Hematopoietic multipotent progenitor cell treated with erythropoietin and hydrocortisone succinate and interleukin-3 and kit ligand, for 15 days (in vitro differentiated cells): ENCODE data around the gene TTYH3.

Source experiments
- DNase-seq: peaks from one replicate; pipeline ENCODE4 v3.0.0-alpha.2; 2015; ENCODE audit warnings: low spot score

TTYH3 gene

DNA sequence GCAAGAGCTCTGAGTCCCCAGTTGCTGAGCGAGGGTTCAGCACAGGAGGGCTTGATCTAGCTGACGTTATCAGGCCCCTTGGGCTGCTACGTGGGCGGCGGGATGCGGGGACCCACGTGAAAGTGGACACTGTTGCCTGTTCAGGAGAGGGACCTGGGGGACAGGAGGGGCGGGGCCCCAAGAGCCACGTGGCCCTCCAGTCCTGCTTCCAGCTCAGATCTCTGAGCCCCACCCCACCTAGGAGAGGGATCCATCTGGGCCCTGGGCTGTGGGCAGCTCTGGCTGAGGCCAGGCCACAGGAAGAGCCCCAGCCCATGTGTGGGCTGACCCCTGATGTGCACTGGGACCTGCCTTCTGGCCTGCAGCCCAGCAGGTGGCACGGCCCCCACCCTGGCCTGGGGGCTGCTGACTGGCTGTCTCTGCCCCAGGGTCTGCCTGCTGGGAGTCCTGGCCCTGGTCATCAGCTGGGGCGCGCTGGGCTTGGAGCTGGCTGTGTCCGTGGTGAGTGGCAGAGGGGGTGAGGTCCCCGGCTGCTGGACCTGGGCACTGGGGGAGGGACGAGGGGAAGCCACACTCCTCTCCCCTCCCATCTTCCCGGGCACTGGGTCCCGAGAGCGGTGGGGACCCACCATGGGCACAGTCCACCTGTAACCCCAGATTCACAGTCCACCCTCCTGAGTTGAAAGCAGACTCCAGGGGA is 17.5 kb downstream of the TTYH3 start:
- DNase-seq: no peak

DNA sequence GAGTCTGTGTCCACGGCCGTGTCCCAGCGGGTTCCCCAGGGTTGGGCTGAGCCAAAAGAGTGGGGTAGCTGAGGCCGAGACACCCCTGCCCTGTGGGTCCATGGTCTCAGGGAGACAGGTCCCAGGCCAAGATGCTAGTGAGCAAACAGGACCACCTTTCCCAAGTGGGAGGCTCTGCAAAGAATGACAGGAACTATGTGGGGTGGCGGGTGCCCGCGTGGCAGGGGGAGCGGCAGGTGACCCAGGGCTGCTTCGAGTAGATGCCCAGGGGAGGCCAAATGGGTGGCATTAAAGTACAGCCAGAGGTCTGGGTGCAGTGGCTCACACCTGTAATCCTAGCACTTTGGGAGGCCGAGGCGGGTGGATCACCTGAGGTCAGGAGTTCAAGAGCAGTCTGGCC is 18.2 kb downstream of the TTYH3 start:
- DNase-seq: no peak

DNA sequence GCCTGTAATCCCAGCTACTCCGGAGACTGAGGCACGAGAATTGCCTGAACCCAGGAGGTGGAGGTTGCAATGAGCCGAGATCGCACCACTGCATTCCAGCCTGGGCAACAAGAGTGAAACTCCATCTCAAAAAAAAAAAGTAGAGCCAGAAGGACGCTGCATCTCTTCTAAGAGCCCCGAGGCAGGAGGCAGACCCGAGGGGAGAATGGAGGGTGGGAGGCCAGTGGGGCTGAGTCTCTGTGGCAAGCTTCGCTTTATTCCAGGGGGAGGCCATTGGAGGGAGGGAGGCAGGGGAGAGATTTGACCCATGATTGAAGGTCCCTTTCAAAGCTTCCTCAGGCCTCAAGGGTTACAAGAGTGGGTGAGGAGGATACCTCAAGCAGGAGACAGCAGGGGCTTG is 18.7 kb downstream of the TTYH3 start:
- DNase-seq: no peak

DNA sequence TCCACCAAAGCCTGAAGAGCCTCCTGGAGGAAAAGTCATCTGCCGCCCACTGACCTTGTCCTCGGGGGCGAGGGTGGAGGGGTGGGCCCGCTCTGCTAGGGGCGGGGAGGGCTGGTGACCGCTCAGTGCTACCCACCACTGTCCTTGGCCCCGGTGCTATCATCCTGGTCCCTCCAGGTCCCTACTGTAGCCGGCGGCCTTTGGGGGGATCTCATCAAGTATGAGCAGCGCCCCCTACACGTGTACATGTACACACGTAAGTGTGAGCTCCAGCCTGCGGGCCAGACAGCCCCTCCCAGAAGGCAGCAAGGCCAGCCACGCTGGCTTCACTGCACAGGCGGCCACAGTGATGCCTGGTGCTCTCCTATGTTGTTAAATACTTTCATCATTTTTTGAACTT is 19.6 kb downstream of the TTYH3 start:
- DNase-seq: no peak

DNA sequence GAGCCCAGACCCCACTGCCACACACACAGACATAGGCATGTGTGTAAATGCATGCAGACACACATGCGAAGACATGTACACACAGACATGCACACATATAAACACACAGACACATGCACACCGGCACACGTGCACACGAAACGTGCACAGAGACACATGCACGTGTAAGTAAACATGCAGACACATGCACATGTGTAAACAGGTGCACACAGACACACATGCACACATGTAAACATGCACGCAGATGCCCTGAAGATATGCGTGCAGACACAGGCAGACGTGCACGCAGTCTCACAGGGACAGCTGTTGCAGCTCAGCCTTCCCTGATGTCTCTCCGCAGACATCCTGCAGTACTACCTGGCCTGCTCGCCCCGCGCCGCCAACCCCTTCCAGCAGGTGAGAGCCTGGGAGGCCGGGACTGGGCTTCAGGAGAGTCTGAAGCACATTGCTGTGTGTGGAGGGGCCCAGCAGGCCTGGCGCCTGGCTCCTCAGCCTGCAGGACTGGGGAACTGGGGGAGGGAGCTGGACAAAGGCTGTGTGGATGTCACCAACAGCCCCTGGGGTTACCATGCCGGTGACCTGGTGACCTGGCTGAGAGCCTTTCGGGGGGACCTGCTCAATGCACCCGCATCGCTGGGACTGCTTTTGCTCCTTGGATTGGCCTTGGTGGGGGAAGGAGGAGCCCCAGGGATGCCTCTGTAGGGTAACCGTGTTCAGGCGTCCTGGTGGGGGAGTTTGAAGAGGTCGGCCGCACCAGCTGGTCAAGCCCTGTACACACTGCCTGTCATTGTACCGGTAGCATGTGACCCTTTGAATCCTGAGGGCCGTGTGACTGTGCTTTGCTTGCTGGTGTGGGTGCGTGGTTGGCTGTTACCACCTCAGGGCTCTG is 20.3 kb downstream of the TTYH3 start:
- no peak for DNase-seq

DNA sequence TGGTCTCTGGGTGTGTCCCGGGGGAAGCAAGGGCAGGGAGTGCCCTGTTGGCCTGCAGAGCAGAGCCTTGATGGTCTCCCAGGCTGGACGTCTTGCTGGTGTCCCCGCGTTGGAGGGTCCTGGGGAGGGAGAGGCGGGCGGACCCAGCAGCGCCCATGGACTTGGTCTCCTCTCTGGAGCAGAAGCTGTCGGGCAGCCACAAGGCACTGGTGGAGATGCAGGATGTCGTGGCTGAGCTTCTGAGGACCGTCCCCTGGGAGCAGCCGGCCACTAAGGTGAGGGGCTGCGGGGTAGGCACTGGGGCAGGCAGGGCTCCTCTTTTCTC is 20.9 kb downstream of the TTYH3 start:
- no peak for DNase-seq

DNA sequence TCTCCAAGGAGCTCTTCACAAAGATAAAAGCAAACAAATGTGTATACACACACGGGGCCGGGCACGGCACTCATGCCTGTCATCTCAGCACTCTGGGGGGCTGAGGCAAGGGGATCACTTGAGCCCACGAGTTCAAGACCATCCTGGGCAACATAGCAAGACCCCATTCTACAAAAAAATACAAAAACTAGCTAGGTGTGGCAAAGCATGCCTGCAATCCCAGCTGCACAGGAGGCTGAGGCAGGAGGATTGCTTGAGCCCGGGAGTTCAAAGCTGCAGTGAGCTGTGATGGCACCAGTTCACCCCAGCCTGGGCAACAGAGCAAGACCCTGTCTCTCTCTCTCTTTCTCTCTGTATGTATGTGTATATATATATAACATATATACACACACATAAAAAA is 22.3 kb downstream of the TTYH3 start:
- DNase-seq: no peak

DNA sequence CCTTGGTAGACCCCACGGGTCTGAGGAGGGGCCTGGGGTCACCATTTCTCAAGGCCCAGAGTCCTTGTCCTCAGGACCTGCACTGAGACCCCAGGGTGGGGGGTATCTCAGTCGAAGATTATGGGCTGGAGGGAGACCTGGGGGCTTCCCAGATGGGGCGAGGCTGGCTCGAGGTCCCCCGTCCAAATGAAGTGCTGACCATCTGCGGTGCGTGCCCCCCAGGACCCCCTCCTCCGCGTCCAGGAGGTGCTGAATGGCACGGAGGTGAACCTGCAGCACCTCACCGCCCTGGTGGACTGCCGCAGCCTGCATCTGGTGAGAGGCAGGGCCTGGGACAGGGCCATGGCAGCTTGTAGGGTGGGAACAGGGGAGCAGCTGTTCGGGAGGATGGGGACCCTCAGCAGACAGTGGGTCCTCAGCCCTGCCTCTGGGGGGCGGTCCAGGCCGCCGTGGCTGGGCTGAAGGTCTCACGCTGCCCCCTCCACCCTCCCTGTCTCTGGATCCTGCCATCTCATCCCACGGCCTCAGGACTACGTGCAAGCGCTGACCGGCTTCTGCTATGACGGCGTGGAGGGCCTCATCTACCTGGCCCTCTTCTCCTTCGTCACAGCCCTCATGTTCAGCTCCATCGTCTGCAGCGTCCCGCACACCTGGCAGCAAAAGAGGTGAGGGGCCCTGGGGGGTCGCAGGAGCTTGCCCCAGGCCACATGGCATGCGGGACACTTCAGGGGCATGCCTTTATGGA is 24.3 kb downstream of the TTYH3 start:
- no peak for DNase-seq

DNA sequence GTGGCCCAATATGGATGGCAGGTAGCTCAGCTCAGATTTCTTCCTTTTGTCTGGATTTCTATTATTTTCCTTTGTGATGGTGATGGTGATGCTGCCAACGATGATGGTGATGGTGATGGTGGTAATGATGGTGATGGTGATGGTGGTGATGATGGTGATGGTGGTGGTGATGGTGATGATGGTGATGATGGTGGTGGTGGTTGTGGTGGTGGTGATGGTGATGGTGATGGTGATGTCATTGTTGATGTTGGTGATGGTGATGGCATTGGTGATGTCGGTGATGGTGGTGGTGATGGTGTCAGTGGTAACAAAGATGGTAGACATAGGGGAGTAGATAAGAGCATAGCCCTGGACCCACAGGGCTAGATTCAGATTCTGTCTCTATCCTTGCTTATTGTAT is 25.4 kb downstream of the TTYH3 start:
- DNase-seq: no peak

DNA sequence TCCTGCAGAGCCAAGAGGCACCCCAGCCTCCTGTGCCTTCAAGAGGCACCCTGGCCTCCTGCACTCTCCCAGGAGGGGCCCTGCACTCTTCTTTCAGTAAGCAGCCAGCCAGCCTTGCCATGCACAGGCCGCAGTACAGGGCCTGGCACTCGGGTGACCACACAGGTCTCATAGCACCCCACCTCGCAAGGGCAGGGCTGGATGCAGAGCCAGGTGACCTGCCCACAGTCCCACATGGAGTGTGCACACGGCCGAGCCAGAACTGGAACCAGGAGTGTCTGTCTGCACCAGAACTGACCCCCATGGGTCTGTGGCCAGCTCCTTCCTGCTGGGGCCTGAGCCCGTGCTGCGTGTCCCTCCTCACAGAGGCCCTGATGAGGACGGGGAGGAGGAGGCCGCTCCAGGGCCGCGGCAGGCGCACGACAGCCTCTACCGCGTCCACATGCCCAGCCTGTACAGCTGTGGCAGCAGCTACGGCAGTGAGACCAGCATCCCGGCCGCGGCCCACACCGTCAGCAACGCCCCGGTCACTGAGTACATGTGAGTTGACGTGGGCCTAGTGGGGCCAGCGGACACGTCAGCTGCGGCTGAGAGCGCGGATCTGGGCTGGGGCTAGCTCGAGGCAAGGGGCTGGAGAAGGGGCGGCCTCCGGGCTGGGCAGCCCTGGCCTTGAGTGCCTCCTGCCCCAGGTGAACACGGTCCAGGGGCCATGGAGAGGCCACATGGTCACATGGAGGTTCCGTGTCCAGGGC is 26.3 kb downstream of the TTYH3 start:
- no peak for DNase-seq

DNA sequence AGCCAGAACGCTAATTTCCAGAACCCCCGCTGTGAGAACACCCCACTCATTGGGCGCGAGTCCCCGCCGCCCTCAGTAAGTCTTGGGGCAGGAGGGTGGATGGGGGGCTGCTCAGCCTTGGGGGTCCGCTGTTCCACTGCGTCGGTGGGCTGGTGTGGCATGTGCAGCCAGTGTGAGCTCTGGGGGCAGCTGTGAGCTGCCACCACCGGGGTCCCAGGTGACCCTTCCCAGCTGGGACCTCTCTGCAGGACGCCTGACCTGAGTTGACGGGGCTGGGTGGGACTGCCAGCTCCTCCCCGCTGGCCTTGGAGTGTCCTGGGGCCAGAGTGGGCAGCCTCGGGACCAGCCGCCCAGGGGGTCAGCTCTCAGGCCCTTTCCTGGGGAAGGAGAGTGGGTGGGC is 27.2 kb downstream of the TTYH3 start:
- no peak for DNase-seq

DNA sequence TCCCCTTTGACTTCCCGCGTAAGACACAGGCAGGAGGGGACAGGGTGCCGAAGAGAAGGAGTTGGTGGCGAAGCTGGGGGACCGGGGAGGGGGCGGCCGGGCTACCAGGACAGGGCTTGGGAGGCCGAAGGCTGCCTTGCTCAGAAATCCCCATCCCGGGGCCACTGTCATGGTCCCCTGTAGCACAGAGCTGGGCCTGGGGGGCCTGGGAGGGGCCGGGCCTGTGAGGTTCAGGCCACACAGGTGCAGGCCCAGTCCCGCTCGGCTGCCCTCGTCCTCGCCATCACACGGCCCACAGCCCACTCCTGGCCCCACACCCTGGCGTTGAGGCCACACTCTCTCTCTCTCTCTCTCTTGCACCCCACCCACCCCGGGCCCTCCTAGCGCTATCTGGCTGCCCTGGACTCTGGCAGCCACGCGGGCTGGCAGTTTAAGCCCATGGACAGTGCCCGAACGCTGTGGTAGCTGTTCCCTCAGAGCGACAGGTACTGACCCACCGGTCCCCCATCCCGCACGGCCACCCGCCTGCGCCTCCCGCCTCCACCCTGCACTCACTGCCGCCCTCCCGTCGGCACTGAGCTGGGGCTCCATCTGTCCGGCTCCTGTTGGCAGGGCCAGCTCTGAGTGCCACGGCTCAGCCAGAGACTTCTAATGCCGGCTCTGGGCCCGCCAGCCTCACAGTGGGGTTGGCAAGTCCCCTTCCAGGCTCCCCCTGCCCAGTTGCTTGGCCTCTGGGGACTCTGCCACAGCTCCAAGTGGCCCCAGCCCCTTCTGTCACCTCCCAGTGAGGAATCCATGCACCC is 28.0 kb downstream of the TTYH3 start:
- no peak for DNase-seq

DNA sequence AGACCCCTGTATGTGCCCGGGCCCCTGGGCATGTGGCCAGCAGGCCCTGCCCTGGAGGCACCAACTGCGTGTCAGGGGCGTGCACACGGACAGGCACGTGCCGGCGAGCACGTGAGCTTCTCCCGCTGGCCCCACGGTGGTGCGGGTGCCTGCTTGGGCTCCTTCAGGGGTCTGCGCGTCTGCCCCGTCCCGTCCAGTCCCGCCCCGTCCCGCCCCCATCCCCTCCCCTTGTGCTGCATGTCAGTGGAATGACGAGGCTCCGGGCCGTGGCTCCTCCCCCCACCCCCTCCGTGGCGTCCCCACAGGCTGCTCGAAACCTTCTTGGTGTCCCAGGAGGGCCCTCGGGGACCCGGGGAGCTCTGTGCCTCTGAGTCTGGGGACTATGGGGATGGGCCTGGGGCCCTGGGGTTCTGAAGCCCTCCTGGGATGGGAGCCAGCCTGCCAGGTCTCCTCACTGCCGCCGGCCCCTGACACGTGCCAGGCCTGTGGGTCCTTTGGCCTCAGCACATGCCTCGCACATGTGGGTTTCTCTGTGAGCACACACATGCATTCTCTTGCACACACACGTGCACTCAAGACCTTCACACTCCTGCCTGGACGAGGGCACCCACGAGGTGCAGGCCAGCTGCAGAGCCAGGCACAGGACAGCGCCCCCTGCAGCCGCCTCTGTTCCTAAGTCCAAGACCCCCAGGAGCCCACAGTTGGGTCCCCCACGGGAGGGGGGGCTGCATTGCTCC is 28.7 kb downstream of the TTYH3 start:
- no peak for DNase-seq

DNA sequence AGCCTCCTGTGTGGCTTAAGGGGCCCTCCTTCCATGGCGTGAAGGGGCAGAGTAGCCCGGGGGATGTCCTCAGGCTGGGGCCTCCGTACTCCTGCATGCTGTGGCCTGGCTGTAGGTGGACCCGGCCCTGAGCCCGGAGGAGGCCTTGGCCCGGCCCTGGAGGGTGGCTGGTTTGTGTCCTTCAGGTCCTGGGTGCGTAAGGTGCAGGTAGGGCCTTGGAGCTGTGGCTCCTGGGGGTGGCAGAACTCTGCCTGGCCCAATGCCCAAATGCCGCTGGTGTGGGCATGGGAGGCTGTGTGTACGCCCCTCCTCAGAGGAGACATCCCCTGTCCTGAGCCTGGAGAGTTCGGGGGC is 29.3 kb downstream of the TTYH3 start:
- DNase-seq: no peak

DNA sequence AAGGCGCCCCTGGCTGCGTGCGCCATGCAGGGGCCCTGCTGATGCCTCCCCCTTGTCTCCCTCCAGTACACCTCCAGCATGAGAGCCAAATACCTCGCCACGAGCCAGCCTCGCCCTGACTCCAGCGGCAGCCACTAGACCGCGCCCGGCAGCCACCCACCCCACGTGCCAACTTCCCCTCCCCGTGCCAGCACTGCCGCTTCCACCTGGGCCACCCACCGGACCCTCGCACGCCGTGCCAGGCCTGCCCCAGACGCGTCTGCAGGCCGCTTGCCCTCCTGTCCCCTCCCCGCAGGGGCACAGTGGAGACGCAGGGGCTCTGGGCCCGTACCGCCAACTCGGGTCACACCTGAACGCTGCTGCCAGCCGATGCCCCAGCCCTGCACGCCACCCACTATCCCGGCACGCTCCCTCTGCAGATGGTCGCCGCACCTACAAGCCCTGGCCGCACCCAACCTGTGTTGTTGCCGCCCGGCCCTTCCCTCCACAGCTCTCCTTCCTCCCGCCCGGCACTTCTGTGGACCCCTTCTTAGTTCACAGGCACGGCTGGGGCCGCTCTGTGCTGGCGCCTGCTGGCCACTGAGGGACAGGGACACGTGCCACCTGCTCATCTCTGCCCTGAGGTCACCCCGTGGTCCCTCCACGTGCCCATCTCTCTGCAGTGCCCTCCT is 30.0 kb downstream of the TTYH3 start:
- no peak for DNase-seq

DNA sequence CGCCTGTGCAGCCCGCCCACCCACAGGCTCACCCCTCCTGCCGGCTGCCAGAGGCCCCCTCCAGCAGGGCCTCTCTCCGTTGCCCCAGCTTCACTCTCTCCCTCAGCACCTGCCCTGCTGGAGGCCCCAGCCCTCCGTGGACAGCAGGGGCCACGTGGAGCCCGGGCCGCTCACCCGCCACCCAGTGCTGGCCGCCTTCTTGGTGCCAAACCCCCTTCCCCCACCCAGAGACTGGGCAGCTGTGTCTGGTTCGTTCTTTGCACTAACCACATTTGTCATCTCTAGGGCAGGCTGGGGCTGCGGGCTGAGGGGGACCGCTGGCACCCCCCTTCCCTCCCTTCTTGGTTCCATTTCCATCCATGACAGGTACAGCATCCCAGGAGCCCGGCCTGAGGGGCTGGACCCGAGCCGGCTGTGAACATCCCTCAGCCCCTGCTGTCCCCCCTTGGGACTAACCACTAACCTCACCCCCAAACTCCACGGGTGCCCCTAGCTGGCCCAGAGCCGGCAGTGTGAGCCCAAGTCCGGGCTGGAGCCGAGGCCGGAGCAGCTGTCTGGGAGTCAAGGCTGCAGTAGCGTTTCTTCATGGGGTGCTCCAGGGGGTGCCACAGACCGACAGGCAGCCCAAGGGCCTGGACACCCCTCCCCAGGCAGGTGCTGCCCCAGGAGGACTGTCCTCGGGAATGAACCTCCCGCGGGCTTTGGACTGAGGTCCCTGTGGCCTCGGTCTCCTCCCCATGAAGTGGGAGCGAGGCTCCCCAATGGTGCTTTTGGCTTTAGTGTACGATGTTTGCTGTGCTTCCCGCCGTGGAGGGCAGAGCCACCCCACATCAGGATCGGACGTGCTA is 30.7 kb downstream of the TTYH3 start:
- no peak for DNase-seq

DNA sequence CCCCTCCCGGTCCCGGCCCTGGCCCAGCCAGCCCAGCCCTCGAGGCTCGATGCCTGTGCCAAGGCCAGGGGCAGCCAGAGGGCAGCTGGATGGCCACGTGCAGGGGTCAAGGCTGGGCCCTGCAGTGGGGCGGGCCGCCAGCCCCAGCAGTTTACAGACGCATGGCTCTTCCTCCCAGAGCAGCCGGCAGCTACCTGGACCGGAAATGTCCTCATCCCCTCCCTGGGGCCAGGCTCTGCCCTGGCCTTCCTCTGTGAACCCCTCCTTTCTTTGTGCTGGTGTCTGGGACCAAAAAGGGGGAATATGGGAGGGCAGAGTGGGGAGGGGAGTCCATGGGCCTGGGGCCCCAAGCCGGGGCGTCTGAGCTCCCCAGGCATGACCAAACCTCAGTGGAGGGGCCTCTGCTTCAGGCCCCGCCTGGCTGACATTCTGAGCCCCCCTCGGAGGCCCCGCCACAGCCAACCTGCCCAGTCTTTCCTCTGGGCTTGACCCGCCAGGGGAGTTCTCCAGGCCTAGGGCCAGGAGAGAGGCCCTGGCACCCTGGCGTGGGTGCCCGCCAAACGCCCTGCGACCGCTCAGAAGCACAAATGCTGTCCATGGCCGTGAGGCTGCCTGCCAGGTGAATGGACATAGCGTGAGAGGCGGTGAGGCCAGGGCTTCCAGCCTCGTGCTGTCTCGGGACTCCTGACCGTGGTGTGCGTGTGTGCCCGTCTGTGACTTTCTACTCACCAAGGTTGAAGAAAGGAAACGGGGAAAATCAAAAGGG is 31.5 kb downstream of the TTYH3 start:
- DNase-seq: no peak

DNA sequence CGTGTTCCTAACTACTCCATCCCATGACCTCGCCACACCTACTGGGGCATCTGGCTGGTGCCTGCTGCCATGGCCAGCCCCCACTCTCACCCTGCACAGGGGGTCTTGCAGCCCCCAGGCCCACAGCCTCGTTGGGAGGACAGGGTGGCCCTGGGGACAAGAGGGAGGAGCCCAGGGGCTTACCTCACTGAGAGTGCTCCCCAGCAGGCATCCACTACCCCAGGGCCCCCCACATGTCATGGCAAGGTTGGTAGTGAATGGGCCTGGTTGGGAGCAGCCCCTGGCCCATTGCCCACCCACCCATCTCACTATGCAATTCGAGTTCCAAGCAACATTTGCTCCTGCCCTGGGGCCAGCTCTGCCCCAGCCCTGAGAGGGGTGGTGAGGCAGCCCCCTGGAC is 32.2 kb downstream of the TTYH3 start:
- DNase-seq: no peak

DNA sequence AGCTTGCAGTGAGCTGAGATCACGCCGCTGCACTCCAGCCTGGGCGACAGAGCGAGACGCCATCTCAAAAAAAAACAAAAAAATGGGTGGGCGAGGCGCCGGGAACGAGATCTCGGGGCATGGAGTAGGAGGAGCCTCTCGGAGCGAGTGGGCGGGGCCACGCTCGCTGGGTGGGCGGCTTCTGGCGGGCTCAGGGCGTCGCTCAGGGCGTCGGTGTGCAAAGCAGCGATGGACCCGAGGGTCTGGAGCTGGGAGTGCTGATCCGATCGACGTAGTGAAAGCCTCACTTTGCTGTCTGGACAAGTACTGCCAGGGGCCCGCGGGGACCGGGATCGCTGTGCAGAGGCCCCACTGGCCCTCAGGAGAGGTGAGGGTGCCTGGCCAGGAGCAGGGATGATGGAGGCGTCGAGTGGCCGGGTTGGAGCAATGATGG is 33.6 kb downstream of the TTYH3 start:
- DNase-seq: no peak
